Endothelial cell of umbilical vein (primary cell): ENCODE results near the gene MAP7D2. TPM values are rescaled to one million over a fixed set of nuclear protein-coding genes. Genes with fewer than 3 reads are reported as not detected.

Experiments used
- BruUV-seq: library from RNA; stranded (reverse); fragments of 400-500 nt; replicated peaks from 2 replicates; lab custom pipeline; 2021; lab: Mats Ljungman, UMichigan
- CTCF ChIA-PET: fragments of 300-600, 350-600 bp; sonication (Branson Sonifier 250); formaldehyde crosslinking; loops from one replicate; lab custom pipeline; 2021; ENCODE audit warnings: antibody characterized with exemption, inconsistent platforms; lab: Charles Lee
- POLR2A ChIA-PET: fragments of 300-600, 350-600 bp; sonication (Branson Sonifier 250); formaldehyde crosslinking; loops from one replicate; lab custom pipeline; 2021; ENCODE audit warnings: antibody characterized with exemption, inconsistent platforms; lab: Charles Lee
- DNase-seq: peaks from one replicate; pipeline ENCODE4 v3.0.0-alpha.2; 2011; ENCODE audit warnings: low read depth, low spot score
- FAIRE-seq: peaks from 2 replicates; lab custom pipeline; 2011; peaks lifted over from hg19 to GRCh38; lab: Jason Lieb, UNC
- H2AFZ ChIP-seq: 2 replicates; pipeline ENCODE4 v1.6.0; 2012; ENCODE audit warnings: low read depth, low read length, control low read depth, inconsistent platforms
- H3K27ac ChIP-seq: 2 replicates; pipeline ENCODE4 v1.5.1; 2011; ENCODE audit warnings: low read depth, mild to moderate bottlenecking, control low read depth, low read length, moderate library complexity; ENCODE audit not compliant: insufficient read depth
- H3K27me3 ChIP-seq, 2 experiments: 2 replicates each; pipeline versions ENCODE4 v1.6.0 to v1.6.1; 2011; ENCODE audit warnings: low read length in 2 of 2, mixed read lengths in 1 of 2; ENCODE audit not compliant: control insufficient read depth in 2 of 2, insufficient read depth in 2 of 2
- H3K36me3 ChIP-seq, 2 experiments: 2 replicates in 1 of 2; 3 replicates in 1 of 2; pipeline ENCODE4 v1.5.1; 2011; ENCODE audit warnings: low read length in 2 of 2, mild to moderate bottlenecking in 1 of 2, moderate library complexity in 1 of 2; ENCODE audit not compliant: control insufficient read depth in 2 of 2, insufficient read depth in 2 of 2; ENCODE audit errors: extremely low read depth in 1 of 2
- H3K4me1 ChIP-seq: 3 replicates; pipeline ENCODE4 v1.5.1; 2011; ENCODE audit warnings: mild to moderate bottlenecking, low read length; ENCODE audit not compliant: control insufficient read depth, insufficient read depth; ENCODE audit errors: extremely low read depth
- H3K4me2 ChIP-seq: 2 replicates; pipeline ENCODE4 v1.6.1; 2011; ENCODE audit warnings: low read length, control low read depth, mixed read lengths; ENCODE audit not compliant: insufficient read depth
- H3K4me3 ChIP-seq, 3 experiments: fragments of 200-600 bp in 1 of 3; sonication (generic), shearing (Covaris generic) in 1 of 3; replicated peaks in 1 of 3; 2 replicates each; pipeline ENCODE4 v1.5.1; 2011 to 2016; ENCODE audit warnings: control low read depth in 3 of 3, low read length in 3 of 3, mild to moderate bottlenecking in 2 of 3, inconsistent platforms in 1 of 3, low read depth in 1 of 3, moderate library complexity in 1 of 3; ENCODE audit not compliant: insufficient read depth in 1 of 3
- H3K79me2 ChIP-seq: 2 replicates; pipeline ENCODE4 v1.6.0; 2012; ENCODE audit warnings: low read length, inconsistent platforms; ENCODE audit not compliant: control insufficient read depth, insufficient read depth
- H3K9ac ChIP-seq: replicated peaks from 2 replicates; pipeline ENCODE3; 2011; ENCODE audit warnings: low read length, control low read depth; ENCODE audit not compliant: insufficient read depth; ENCODE audit errors: extremely low read depth
- H3K9me1 ChIP-seq: replicated peaks from 3 replicates; pipeline ENCODE4 v1.6.0; 2011; ENCODE audit warnings: mild to moderate bottlenecking, low read length; ENCODE audit not compliant: control insufficient read depth, insufficient read depth; ENCODE audit errors: extremely low read depth
- H3K9me3 ChIP-seq: replicated peaks from 2 replicates; pipeline ENCODE4 v1.5.1; 2012; ENCODE audit warnings: low read length, inconsistent platforms; ENCODE audit not compliant: control insufficient read depth, insufficient read depth
- H4K20me1 ChIP-seq: replicated peaks from 2 replicates; pipeline ENCODE3; 2011; ENCODE audit warnings: mild to moderate bottlenecking, low read length; ENCODE audit not compliant: control insufficient read depth, insufficient read depth; ENCODE audit errors: extremely low read depth
- FOS ChIP-seq: IDR thresholded peaks from 2 replicates; pipeline ENCODE4 v1.6.1; 2011; ENCODE audit warnings: mild to moderate bottlenecking, low read length, moderate library complexity, borderline replicate concordance; ENCODE audit not compliant: insufficient read depth
- JUN ChIP-seq: IDR thresholded peaks from 2 replicates; pipeline ENCODE4 v1.6.1; 2011; ENCODE audit warnings: borderline replicate concordance, low read depth; ENCODE audit not compliant: insufficient read length, insufficient read depth
- dilution Hi-C: fragments of 300-500 bp; cut with MboI; formaldehyde crosslinking; loops from one replicate; pipeline ENCODE4 v1.15.0; 2019; ENCODE audit warnings: low sequenced_read_pairs; ENCODE audit not compliant: extremely low pct_ligation_motif_present
- intact Hi-C: fragments of 100-400 bp; cut with micrococcal nuclease; formaldehyde crosslinking; loops from one replicate; pipeline ENCODE4 v1.10.0; 2022
- polyA plus RNA-seq, 4 experiments: library from polyadenylated mRNA; depleted of rRNA in 3 of 4; stranded (reverse) in 3 of 4; unstranded in 1 of 4; fragments of >200 nt; gene quantifications; 2 replicates each; pipeline versions ENCODE4 v1.2.1 to v1.2.3, GENCODE V29; 2011 to 2012; ENCODE audit warnings: missing spikeins in 1 of 4
- total RNA-seq: library from RNA; stranded (reverse); gene quantifications from 2 replicates; pipeline ENCODE4 v1.2.3, GENCODE V29; 2021

Gene MAP7D2
- total and polyA plus RNA-seq, 2 donors (not counting 3 experiments of a cell fraction or from before 2014, with no cell fraction given) = 0.08 to 0.15 TPM

DNA sequence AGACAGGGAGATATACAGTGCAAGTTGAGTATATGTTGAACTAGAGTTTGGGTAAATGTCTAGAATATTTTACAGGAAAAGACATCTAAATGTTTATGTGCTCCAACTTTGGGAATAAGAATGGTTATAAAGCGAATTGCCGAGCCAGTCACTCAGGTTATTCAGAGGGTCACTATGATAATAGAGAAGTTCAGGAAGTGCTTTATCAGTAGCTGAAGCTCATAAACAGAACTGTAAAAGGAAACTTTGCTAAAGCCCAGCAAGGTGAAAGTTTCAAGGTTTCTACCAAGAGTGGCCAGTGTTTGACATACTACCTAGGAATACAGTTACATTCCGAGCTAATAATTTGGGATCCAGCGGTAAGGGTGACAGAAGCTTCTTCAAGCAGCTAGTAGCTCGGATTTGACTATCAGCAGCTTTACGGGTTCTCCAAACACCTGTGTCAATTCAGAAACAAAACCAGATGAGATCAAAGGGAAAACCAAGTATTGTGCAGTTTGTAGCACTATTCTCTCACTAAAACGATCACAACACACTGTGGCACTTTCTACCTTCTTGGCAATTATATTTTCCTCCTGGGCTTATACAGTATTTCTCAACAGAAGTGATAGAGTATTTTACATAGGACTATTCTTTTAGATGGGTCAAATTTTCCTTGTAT lies 108.6 kb downstream of the MAP7D2 start:
- dilution Hi-C loops = no loop called here
- TF ChIP-seq JUN (no peak), FOS (no peak)
- no peaks in the 10 kb centered on the region for H3K79me2 ChIP-seq
- no peak overlapping the region for H3K9ac ChIP-seq
- no TSS peak for BruUV-seq
- no peaks in the 10 kb centered on the region for H3K9me1 ChIP-seq
- no peaks in the 10 kb centered on the region for H3K4me1 ChIP-seq
- intact Hi-C loops = no loop called here
- no peak overlapping the region for H3K4me2 ChIP-seq
- no peaks in the 10 kb centered on the region for H3K9me3 ChIP-seq
- H3K27ac ChIP-seq = no peak overlapping the region
- H3K27me3 ChIP-seq = no peaks in the 10 kb centered on the region
- H3K36me3 ChIP-seq = no peaks in the 10 kb centered on the region
- DNase-seq (no peak), FAIRE-seq (no peak)
- no peak overlapping the region for H3K4me3 ChIP-seq
- CTCF ChIA-PET = no interaction called here
- POLR2A ChIA-PET = no interaction called here
- H2AFZ ChIP-seq = no peak overlapping the region
- H4K20me1 ChIP-seq = no peaks in the 10 kb centered on the region

- dilution Hi-C loops (no loop called here), intact Hi-C loops (no loop called here)
- H3K9me3 ChIP-seq = no peaks in the 10 kb centered on the region
- FAIRE-seq (no peak), DNase-seq (no peak)
- H3K4me3 ChIP-seq = no peak overlapping the region
- ChIA-PET POLR2A (no interaction called here), CTCF (no interaction called here)
- H3K4me2 ChIP-seq = no peak overlapping the region
- H3K79me2 ChIP-seq = no peaks in the 10 kb centered on the region
- H4K20me1 ChIP-seq = no peaks in the 10 kb centered on the region
- no peak overlapping the region for H2AFZ ChIP-seq
- H3K36me3 ChIP-seq = no peaks in the 10 kb centered on the region
- no peaks in the 10 kb centered on the region for H3K4me1 ChIP-seq
- H3K27me3 ChIP-seq = no peaks in the 10 kb centered on the region
- no peak for TF ChIP-seq FOS
- no peaks in the 10 kb centered on the region for H3K9me1 ChIP-seq
- BruUV-seq = no TSS peak
- no peak overlapping the region for H3K9ac ChIP-seq
- H3K27ac ChIP-seq = no peak overlapping the region
Observed at GRCh38 chrX:20005883-20006282, 110.8 kb downstream of the MAP7D2 start.
